Hepatic stellate cell (primary cell): ENCODE data around the gene TM7SF2.
A peak's percentile ranks its signal among the peaks of the same experiment; 100 is the strongest.

Experiments used
- DNase-seq: peaks from one replicate; pipeline ENCODE4 v3.0.0; 2011; ENCODE audit warnings: low spot score

Gene TM7SF2

DNA sequence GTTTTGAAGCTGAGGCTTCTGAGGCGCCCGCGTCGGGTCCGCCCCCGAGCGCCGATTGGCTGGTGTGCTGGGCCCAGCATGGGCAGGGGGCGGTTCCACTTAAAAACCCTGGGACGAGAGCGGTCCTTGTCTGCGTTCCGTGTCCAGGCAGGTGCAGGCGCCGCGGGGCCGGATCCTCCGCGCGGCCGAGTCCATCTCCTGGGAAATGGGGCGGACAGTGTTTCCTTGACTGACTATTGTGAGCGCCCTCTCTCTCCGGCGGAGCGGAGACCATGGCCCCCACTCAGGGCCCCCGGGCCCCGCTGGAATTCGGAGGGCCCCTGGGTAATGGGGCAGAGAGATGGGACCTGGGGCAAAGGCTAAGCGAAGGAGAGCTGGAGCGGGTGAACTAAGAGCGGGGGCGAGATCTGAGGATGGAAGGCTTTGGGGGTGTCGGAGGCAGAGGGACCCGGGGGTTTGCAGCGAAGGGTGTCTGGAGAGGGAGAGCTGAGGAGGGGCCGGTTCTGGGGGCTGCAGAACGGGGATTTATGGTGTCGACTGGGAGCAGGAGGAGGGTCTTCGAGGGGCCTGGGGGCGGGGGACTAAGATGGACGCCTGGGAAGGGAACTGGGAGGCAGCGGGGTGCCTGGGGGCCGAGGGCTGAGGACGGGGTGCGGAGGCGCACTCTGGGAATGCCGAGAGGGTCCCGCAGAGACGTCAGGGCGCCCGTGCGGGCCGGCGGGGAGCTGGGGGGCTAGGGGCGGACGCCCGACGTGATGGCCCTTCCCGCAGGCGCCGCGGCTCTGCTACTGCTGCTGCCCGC is at the start of gene TM7SF2:
TSS of gene TM7SF2 (plus strand) at position 129 of the 802 bp plus-strand sequence. CDS start at position 273, 144 bp downstream.
- peak; percentile 98 for DNase-seq

DNA sequence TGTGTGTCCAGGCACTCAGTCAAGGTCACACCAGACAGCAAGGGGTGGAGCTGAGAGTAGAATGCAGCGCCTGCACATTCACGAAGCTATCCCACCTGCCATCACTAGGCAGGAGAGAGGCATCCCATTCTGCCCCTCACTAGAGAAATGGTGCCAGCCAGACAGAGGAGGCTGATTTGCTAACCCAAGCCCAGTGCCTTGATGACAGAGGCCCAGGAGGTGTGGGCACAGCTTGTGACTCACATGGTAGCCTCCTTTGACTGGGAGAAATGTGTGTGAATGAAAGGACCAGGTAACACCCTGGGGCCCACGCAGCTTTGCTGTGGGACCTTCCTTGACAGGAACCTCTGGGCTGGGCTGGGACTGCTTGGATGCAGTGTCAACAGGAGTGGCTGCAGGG is 48.1 kb upstream of the TM7SF2 start:
- DNase-seq: no peak

- DNase-seq: no peak
Observed at GRCh38 chr11:65064847-65065240, 46.8 kb upstream of the TM7SF2 start.

- no peak for DNase-seq
Observed at GRCh38 chr11:65065851-65066250, 45.8 kb upstream of the TM7SF2 start.

DNA sequence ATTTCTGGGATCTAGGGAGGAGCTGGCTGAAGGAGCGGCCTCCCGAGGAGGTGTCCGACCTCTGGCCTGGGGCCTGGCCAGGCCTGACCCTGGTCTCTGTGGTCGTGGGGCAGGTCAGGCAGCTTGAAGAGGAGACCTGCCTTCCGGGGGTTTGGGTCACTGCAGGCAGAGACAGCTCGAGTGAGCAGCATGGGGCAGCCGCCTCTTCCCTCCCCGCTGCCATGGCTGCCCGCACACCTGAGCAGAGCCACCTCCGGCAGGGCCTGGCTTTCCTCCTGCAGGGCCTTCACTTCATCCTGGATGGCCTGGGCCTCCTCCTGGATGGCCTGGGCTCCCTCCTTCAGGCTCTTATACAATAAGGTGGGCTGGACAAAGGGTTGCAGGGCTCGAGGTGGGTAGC is 45.4 kb upstream of the TM7SF2 start:
- DNase-seq: no peak

GRCh38 chr11:65066805-65067291 is 44.8 kb upstream of the TM7SF2 start:
- DNase-seq: no peak

DNA sequence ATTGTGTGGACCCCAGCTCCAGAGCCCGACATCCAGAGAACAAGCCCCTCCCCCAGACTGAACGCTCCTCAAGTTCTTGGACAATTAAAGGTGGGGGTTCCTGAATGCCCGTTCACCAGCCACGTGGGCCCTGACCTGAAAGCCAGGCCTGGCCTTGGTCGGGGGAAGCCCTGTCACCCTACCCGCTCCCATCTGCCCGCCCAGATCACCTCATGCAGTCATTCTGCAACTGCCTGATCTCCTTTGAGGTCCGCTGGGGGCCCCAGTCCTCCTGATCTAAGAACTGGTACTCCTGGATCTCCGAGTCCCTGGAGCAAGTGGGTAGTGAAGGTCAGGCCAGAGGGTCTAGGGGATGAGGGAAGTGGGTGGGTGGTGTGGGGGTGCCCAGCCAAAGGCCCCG is 44.2 kb upstream of the TM7SF2 start:
- DNase-seq: no peak

- DNase-seq: no peak
Observed at GRCh38 chr11:65069217-65069616, 42.5 kb upstream of the TM7SF2 start.

- DNase-seq: no peak
Observed at GRCh38 chr11:65071907-65072630, 39.6 kb upstream of the TM7SF2 start.

DNA sequence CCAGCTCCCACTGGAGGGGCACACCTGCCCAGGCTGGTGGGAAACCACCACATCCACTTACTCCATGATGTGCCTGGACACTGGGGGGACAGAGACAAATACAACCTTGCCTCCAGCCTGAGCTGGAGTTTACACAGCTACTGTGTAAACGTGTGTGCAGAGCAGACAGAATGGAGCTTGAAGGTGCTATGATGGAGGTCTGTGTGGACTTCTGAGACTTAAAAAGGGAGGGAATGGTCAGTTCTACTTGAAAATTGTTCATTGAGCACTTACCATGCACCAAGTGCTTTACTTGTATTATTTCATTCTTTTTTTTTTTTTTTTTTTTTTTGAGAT is 39.1 kb upstream of the TM7SF2 start:
- no peak for DNase-seq

GRCh38 chr11:65077451-65077850 is 34.2 kb upstream of the TM7SF2 start:
- no peak for DNase-seq

- peak; percentile 63 for DNase-seq
Observed at GRCh38 chr11:65078151-65078550, 33.5 kb upstream of the TM7SF2 start.

- DNase-seq: no peak
Observed at GRCh38 chr11:65078786-65079342, 32.8 kb upstream of the TM7SF2 start.

- no peak for DNase-seq
Observed at GRCh38 chr11:65083134-65083833, 28.4 kb upstream of the TM7SF2 start.

- peak; percentile 99 for DNase-seq
Observed at GRCh38 chr11:65083834-65084597, 27.7 kb upstream of the TM7SF2 start, which contains the start of the genes CDCA5 and ZFPL1. Gene CDCA5 (minus strand): TSS chr11:65084040. CDS start chr11:65083978, 62 bp downstream. Gene ZFPL1 (plus strand): TSS chr11:65084222. CDS start chr11:65084699, 477 bp downstream.

- DNase-seq: no peak
Observed at GRCh38 chr11:65084598-65085375, 26.9 kb upstream of the TM7SF2 start.

GRCh38 chr11:65085446-65085845 is 26.2 kb upstream of the TM7SF2 start:
- DNase-seq: no peak

DNA sequence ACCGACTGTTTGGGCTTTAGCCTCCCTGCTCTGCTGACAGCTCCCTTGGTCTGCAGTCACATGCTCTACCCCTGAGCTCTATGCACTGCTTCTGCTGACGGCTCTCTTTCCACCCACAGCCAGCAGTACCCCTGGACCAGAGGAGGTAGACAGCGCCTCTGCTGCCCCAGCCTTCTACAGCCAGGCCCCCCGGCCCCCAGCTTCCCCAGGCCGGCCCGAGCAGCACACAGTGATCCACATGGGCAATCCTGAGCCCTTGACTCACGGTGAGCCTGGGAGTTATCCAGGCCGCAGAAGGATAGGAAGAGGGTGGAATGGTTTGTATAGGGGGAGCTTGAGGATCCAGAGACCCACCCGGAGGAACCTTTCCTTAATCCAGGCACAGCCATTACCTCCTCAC is 24.9 kb upstream of the TM7SF2 start:
- no peak for DNase-seq

DNA sequence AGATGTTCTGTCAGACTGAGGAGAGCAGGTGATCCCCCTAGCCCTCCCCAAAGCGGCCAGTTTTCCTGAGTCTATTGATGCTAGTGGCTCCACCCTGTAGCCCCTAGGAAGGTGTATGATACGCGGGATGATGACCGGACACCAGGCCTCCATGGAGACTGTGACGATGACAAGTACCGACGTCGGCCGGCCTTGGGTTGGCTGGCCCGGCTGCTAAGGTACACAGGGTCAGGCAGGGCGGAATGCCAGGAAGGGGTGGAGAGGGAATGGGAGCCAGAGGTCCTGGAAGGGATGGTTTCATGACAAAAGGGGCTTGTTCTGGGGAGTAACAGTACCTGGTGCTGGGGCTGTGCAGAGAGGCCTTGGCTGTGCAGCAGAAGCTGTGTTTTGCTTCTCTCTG is 24.5 kb upstream of the TM7SF2 start:
- no peak for DNase-seq

DNA sequence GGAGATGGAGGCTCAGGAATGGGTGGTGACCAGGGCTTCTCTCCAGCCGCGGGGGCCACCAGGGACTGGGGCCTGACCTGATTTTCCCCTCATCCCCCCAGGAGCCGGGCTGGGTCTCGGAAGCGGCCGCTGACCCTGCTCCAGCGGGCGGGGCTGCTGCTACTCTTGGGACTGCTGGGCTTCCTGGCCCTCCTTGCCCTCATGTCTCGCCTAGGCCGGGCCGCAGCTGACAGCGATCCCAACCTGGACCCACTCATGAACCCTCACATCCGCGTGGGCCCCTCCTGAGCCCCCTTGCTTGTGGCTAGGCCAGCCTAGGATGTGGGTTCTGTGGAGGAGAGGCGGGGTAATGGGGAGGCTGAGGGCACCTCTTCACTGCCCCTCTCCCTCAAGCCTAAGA is 23.8 kb upstream of the TM7SF2 start:
- DNase-seq: no peak

DNA sequence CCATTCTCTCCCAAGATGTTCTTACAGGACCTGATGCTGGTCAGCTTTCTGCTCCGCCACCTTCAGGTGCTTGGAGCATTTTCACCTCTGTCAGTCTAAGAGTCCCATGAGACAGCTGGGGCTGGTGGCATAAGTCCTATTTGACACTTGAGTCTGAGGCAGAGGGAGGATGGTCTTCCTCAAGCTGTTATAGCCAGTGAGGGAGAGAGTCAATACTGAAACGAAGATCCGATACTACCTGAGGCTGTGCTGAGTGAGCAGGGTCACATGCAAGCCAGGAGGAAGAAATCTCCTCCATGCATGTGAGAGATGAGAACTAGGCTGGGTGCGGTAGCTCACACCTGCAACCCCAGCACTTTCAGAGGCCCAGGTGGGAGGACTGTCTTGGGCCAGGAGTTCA is 22.1 kb upstream of the TM7SF2 start:
- no peak for DNase-seq
